Natural killer cell (primary cell): ENCODE results near the gene GRM8. TPM values are rescaled to one million over a fixed set of nuclear protein-coding genes. Genes with fewer than 3 reads are reported as not detected.

Source experiments
- ATAC-seq, 3 donors: fragments of 150-1000 bp in 2 of 3; fragments of 200-7000 bp in 1 of 3; cut with Tn5 transposase; 1 replicate in 1 of 3; 2 replicates in 2 of 3; pipeline ENCODE4 v1.10.0; 2021; ENCODE audit warnings: mild to moderate bottlenecking in 2 of 3, moderate library complexity in 2 of 3
- DNase-seq, 2 donors: peaks; one replicate each; pipeline versions ENCODE4 v3.0.0 to v3.0.0-alpha.2; 2013 to 2021; ENCODE audit warnings: mixed read lengths in 1 of 2
- H3K27ac ChIP-seq: one replicate; pipeline ENCODE4 v1.5.1; 2013; ENCODE audit warnings: mild to moderate bottlenecking, low read length
- H3K27me3 ChIP-seq: one replicate; pipeline ENCODE4 v1.6.1; 2013; ENCODE audit warnings: low read length; ENCODE audit not compliant: control insufficient read depth, insufficient read depth
- H3K36me3 ChIP-seq: one replicate; pipeline ENCODE4 v1.6.1; 2013; ENCODE audit warnings: low read length; ENCODE audit not compliant: control insufficient read depth, insufficient read depth
- H3K4me1 ChIP-seq: one replicate; pipeline ENCODE4 v1.6.1; 2013; ENCODE audit warnings: low read length; ENCODE audit not compliant: control insufficient read depth, insufficient read depth
- H3K4me3 ChIP-seq: one replicate; pipeline ENCODE4 v1.5.1; 2013; ENCODE audit warnings: low read length
- H3K9me3 ChIP-seq: one replicate; pipeline ENCODE4 v1.6.1; 2013; ENCODE audit warnings: low read length; ENCODE audit not compliant: control insufficient read depth, insufficient read depth
- H3K27ac Mint-ChIP-seq, 2 donors: one replicate each; pipeline ENCODE4 v1.8.0; 2022; ENCODE audit warnings: mild to moderate bottlenecking in 2 of 2, mixed read lengths in 2 of 2, moderate library complexity in 1 of 2
- H3K27me3 Mint-ChIP-seq, 2 donors: one replicate each; pipeline ENCODE4 v1.8.0; 2022; ENCODE audit warnings: low read depth in 2 of 2, mixed read lengths in 2 of 2
- H3K36me3 Mint-ChIP-seq: one replicate; pipeline ENCODE4 v1.8.0; 2022; ENCODE audit warnings: mixed read lengths
- H3K4me1 Mint-ChIP-seq, 2 donors: one replicate each; pipeline ENCODE4 v1.8.0; 2022; ENCODE audit warnings: mixed read lengths in 2 of 2
- H3K4me3 Mint-ChIP-seq: one replicate; pipeline ENCODE4 v1.8.0; 2022; ENCODE audit warnings: mild to moderate bottlenecking, moderate library complexity, mixed read lengths
- H3K9me3 Mint-ChIP-seq, 2 donors: one replicate each; pipeline ENCODE4 v1.8.0; 2022; ENCODE audit warnings: mixed read lengths in 2 of 2
- WGBS: methylation state at CpG from one replicate; pipeline ENCODE4 v1.1.7; 2013; ENCODE audit warnings: missing lambda C conversion rate; ENCODE audit not compliant: insufficient coverage; 5-methylcytosine and 5-hydroxymethylcytosine counted together
- intact Hi-C: fragments of 100-400 bp; cut with micrococcal nuclease; formaldehyde crosslinking; loops from one replicate; pipeline ENCODE4 v1.14.2; 2022
- total RNA-seq, 4 donors: library from RNA; stranded (reverse); fragments of 120-200 nt in 1 of 4; gene quantifications; one replicate each; pipeline versions ENCODE4 v1.2.3 to v1.2.4, GENCODE V29; 2013 to 2022
- TF ChIP-seq, protein P1 (sequence below): fragments of 200-600 bp; IDR thresholded peaks from one replicate; pipeline ENCODE4 v1.8.0; 2022; ENCODE audit warnings: antibody characterized with exemption

GRM8 gene
- total RNA-seq, 3 donors from 2014 or later (not counting 1 experiment from before 2014, with no cell fraction given): not detected

DNA sequence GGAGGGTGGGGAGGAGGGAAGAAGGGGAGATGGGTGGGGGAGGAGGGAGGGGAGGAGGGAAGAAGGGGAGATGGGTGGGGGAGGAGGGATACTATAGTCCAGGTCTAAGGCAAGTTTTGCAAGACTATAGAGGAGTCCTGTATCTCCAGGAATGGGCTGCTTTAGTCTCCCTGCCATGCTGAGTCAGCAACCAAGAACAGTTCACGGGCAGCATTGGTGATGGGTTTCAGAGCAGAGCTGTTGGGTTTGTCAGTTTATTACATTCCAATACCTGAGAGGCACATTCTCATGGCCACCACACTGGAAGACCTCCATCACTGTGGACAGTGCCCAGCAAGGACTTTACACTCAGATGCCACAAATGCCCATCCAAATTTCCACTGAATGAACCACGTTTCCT lies 212.7 kb downstream of the GRM8 start:
- Mint-ChIP-seq H3K27ac (no peak overlapping the region), H3K4me3 (no peak overlapping the region), H3K9me3 (peaks cover 4 to 11% of the 10 kb centered on the region in 2 donors), H3K36me3 (no peaks in the 10 kb centered on the region), H3K27me3 (peaks cover 0 to 2% of the 10 kb centered on the region in 2 donors), H3K4me1 (no peaks in the 10 kb centered on the region)
- Histone ChIP-seq H3K9me3 (no peaks in the 10 kb centered on the region), H3K36me3 (no peaks in the 10 kb centered on the region), H3K27ac (no peak overlapping the region), H3K27me3 (no peaks in the 10 kb centered on the region), H3K4me1 (no peaks in the 10 kb centered on the region), H3K4me3 (no peak overlapping the region)
- 83% methylated on average over 2 of the region's 2 CpGs for WGBS
- TF ChIP-seq, protein P1, sequence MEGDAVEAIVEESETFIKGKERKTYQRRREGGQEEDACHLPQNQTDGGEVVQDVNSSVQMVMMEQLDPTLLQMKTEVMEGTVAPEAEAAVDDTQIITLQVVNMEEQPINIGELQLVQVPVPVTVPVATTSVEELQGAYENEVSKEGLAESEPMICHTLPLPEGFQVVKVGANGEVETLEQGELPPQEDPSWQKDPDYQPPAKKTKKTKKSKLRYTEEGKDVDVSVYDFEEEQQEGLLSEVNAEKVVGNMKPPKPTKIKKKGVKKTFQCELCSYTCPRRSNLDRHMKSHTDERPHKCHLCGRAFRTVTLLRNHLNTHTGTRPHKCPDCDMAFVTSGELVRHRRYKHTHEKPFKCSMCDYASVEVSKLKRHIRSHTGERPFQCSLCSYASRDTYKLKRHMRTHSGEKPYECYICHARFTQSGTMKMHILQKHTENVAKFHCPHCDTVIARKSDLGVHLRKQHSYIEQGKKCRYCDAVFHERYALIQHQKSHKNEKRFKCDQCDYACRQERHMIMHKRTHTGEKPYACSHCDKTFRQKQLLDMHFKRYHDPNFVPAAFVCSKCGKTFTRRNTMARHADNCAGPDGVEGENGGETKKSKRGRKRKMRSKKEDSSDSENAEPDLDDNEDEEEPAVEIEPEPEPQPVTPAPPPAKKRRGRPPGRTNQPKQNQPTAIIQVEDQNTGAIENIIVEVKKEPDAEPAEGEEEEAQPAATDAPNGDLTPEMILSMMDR: no peak
- ATAC-seq: no peak
- DNase-seq: no peak
- intact Hi-C loops: no loop called here

DNA sequence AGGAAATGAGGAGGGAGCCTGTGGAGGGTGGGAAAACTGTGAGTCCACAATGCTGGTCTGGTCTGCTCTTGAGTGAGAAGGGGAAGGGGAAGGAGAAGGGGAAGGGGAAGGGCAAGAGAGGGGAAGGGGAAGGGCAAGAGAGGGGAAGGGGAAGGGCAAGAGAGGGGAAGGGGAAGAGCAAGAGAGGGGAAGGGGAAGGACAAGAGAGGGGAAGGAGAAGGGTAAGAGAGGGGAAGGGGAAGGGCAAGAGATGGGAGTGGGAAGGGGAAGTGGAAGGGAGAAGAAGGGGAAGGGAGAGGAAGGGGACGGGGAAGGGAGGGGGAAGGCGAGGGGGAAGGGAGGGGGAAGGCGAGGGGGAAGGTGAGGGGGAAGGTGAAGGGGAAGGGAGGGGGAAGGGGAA lies 213.2 kb downstream of the GRM8 start:
- H3K9me3 ChIP-seq: no peaks in the 10 kb centered on the region
- DNase-seq (no peak), ATAC-seq (no peak)
- WGBS: no CpG with 5 or more reads among the region's 3 CpGs
- Mint-ChIP-seq H3K4me1 (no peaks in the 10 kb centered on the region), H3K4me3 (no peak overlapping the region), H3K36me3 (no peaks in the 10 kb centered on the region), H3K9me3 (peaks cover 4 to 11% of the 10 kb centered on the region in 2 donors), H3K27ac (no peak overlapping the region), H3K27me3 (peaks cover 0 to 2% of the 10 kb centered on the region in 2 donors)
- no peak overlapping the region for H3K4me3 ChIP-seq
- TF ChIP-seq, protein P1: no peak
- no peaks in the 10 kb centered on the region for H3K27me3 ChIP-seq
- H3K36me3 ChIP-seq: no peaks in the 10 kb centered on the region
- H3K27ac ChIP-seq: no peak overlapping the region
- intact Hi-C loops: no loop called here
- H3K4me1 ChIP-seq: no peaks in the 10 kb centered on the region

DNA sequence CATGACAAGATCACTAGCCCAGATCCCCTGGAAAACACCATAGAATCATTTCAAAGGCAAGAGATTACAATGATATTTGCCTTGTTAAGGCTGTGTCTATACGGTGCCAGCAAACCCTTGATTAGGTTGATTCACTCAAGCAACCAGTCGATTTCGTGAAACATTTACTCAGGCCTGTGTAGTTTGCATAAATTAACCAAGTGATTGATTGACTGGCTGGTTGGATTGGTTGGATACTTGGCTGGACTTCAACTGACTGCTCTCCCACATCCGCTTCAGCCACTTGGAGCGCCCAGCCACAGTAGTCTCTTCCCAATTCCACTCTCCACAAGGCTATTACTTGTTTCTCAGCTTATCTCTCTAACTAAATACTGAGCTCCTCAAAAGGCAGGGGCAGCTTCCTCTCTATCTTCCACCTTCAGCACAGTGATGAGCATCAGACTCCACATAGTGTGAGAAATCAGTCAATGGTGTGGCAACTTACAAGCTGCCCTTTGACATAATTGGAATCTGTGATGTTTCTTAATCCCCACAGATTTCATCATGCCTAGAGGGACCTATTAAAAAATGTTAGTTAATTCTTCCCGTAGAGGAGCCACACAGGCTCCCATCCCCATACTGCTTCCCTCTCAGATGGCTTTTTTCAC lies 217.4 kb downstream of the GRM8 start:
- ATAC-seq: no peak
- H3K4me3 Mint-ChIP-seq: no peak overlapping the region

More for the DNA sequence above, 217.4 kb downstream of the GRM8 start:
- Mint-ChIP-seq H3K36me3 (no peaks in the 10 kb centered on the region), H3K4me1 (no peaks in the 10 kb centered on the region), H3K27me3 (peaks cover 0 to 2% of the 10 kb centered on the region in 2 donors), H3K9me3 (peaks cover 6 to 9% of the 10 kb centered on the region in 2 donors), H3K27ac (no peak overlapping the region)
- intact Hi-C loops: no loop called here
- Histone ChIP-seq H3K27me3 (peaks cover 2% of the 10 kb centered on the region), H3K9me3 (no peaks in the 10 kb centered on the region), H3K4me1 (no peaks in the 10 kb centered on the region), H3K36me3 (no peaks in the 10 kb centered on the region), H3K27ac (no peak overlapping the region), H3K4me3 (no peak overlapping the region)
- WGBS: 89% methylated on average over 6 of the region's 6 CpGs
- DNase-seq: no peak
- TF ChIP-seq, protein P1: no peak
